Medulla oblongata (tissue), 1 donor: ENCODE data around the gene TMIGD1.
"Not testable (repeated sequence)": the region's sequence is repeated elsewhere in the genome, so short reads cannot be mapped to it uniquely, and the experiment has no call there.

ENCODE experiments used
- DNase-seq: peaks from one replicate; pipeline ENCODE4 v3.0.0-alpha.2; 2015; ENCODE audit errors: extremely low spot score

The TMIGD1 gene

GRCh38 chr17:30358055-30358760, 24.4 kb upstream of the TMIGD1 start:
- no peak for DNase-seq

DNA sequence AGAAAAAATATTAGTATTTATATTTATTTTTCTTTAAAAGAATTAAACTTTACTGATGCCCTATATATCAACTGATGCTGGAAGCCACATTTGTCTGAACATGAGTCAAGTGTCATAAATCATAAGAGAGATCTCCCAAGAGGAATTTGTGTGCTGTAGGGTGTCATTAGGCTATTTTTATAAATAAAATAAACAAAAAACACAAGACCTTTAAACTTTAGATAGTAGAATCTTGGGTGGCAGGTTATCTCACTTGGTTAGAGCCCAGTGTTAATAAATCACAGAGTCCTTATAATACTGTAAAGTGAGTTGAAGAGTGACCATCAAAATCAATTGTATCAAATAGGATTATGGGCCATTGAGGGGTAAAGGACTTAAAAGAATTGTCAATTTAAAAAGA, 23.6 kb upstream of the TMIGD1 start:
- no peak for DNase-seq

DNA sequence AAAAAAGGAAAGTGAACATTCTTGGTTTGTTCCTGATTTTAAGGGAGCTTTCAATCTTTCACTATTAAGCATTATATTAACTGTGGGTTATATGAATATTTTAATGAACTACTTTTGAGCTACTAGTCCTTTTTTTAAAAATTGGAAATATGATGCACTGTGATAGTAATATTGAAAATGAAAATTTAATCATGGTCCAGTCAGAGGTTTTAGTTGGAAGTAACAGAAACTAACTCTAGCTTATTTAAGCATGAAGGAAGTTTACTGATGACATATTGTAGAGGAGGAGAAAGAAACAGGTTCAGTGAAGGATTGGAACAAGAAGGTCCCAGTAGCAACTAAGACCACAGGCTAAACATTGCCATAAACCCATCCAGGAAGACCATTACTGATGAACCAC, 20.8 kb upstream of the TMIGD1 start:
- no peak for DNase-seq

- no peak for DNase-seq
These were observed 18.5 kb upstream of the TMIGD1 start for GRCh38 chr17:30352240-30352814.

DNA sequence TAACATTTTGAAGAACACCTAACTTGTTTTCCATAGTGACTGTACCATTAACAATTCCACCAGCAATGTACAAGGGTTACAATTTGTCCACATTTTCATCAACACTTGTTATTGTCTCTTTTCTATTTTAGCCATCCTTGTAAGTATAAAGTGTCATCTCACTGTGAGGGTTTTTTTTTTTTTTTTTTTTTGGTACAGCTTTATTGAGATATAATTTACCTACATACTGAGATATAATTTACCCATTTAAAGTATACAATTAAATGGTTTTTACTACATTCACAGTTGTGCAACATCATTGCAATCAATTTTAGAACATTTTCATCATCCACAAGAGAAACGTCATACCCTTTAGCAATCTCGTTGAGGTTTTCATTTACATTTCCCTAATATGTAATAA, 17.9 kb upstream of the TMIGD1 start:
- DNase-seq: no peak

- not testable (repeated sequence) for DNase-seq
These were observed 17.4 kb upstream of the TMIGD1 start for GRCh38 chr17:30351263-30351662.

GRCh38 chr17:30349252-30349651, 15.4 kb upstream of the TMIGD1 start:
- DNase-seq: no peak

DNA sequence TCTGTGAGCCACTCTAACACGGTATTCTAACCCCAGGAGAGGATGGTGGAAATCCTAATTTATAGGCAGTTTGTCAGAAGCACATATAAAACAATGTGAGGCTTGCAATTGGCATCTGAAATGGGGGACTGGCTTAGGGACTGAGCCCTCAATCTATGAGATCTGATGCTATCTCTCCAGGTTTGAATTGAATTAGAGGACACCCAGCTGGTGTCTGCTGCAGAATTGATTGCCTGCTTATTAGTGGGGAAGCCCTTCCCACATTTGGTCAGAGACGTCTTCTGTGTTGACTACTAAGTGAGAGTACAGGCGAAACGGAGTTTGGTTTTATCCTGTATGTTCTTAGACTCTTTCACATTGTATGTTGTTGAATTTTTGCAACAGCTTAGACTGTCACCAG, 13.6 kb upstream of the TMIGD1 start:
- no peak for DNase-seq

DNA sequence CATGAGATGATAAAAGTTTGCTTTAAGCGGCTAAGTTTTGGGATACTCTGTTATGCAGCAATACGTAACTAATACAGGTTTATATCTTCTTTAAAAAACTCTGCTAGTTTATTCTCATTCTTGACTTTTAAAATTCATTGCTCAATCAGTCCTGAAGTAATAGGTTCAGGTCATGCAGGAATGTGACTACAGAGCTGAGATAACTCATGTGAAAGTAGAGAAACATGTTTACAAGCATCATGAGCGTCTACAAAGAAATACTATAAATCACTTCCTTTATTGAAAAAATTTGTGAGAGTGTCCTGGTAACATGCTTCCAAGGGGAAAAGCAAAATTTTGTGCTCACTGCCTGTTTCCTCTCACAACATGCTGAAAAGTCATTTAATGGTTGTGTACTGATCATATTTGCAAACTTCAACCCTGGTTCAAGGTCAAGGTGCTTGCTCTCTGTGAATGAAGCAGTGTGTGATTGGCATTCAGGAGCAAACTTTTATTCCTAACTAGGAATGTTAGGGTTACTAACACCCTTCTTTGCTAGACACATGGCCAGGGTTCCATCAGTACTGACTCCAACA, 12.5 kb upstream of the TMIGD1 start:
- no peak for DNase-seq

GRCh38 chr17:30345527-30346075, 11.7 kb upstream of the TMIGD1 start:
- DNase-seq: no peak

GRCh38 chr17:30345089-30345433, 11.2 kb upstream of the TMIGD1 start:
- DNase-seq: no peak

- DNase-seq: peak; percentile 91
These were observed 10.6 kb upstream of the TMIGD1 start for GRCh38 chr17:30344283-30345088.

DNA sequence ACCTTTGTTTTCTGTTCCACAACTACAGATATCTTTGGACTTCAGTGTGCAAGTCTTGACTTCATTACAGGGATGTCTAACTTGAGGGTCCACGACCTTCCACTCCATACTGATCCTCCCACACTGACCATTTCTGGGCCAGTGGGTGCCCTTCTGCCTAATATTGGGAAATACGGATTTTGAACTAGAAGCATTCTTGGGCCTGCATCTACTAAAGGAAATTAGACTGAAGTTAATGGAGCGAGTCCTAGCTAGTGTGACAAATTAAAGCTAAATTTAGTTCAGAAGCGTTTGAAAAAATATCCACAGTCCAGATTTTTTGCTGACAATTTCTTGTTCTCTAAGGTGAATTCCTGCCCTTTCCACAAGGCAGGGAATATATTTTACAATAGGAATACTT, 9.9 kb upstream of the TMIGD1 start:
- DNase-seq: no peak

GRCh38 chr17:30343244-30343643, 9.4 kb upstream of the TMIGD1 start:
- not testable (repeated sequence) for DNase-seq

GRCh38 chr17:30341703-30342249, 7.9 kb upstream of the TMIGD1 start:
- no peak for DNase-seq

DNA sequence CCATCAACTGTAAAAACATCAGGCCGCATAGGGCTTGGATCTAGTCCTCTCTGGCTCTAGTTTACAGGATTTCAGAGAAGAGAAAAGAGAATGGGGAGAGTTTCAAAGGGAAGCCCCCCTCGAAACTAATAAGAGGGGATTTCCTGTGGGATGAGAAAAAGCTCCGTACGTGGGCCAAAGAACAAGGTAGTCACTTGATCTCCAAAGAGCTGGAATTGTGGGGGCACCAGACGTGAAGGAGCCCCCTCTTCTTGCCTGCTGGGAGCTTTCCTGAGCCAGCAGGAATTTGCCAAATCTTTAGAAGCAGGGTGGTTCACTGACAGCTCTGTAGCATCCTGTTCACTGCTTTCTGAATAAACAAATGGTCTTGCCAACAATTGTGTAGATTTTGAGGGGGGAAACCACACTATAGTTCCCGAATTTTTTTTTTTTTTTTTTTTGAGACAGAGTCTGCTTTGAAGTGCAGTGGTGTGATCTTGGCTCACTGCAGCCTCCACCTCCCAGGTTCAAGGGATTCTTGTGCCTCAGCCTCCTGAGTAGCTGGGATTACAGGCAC, 7.0 kb upstream of the TMIGD1 start:
- DNase-seq: no peak

GRCh38 chr17:30339086-30339485, 5.2 kb upstream of the TMIGD1 start:
- no peak for DNase-seq

DNA sequence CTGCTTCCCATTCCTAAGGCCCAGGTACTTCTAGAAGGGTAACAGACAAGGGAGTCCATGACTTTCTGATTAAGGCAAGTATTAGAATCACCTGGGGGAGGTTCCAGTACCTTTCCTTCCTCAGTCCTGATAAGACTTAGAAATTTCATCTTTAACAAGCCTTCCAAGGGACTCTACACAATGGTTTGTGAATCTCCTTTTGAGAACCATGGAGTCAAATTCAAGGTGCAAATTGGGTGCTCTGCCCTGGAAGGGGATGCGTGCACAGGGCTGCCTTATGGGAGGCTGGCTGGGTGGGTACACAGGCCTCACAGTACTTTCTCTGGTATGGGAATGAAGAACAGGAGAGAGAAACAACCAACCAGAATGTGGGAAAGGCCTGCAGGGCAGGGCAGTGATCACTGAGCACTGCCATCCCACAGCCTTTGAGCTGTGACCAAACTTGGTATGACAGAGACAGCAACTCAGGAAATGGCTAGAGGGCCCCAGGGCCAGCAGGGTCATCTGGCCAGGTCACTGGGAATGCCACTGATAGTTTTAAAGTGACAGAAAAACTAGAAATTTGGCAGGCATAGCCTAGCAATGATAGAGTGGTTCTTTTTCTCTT, 3.6 kb upstream of the TMIGD1 start:
- DNase-seq: no peak

GRCh38 chr17:30336369-30337171, 2.7 kb upstream of the TMIGD1 start:
- no peak for DNase-seq

GRCh38 chr17:30334421-30334820, 564 bp upstream of the TMIGD1 start:
- no peak for DNase-seq
